H1 (cell line): Measurements from ENCODE around the gene TAAR1. TPM values are rescaled to one million over a fixed set of nuclear protein-coding genes. Genes with fewer than 3 reads are reported as not detected.

Source experiments
- CTCF ChIA-PET: fragments of 300-600 bp; sonication (Branson Sonifier 250); formaldehyde crosslinking; loops from one replicate; lab custom pipeline; 2021; ENCODE audit not compliant: partially characterized antibody; lab: Charles Lee
- POLR2A ChIA-PET: fragments of 300-600 bp; sonication (Branson Sonifier 250); formaldehyde crosslinking; loops from one replicate; lab custom pipeline; 2021; ENCODE audit warnings: inconsistent platforms; ENCODE audit not compliant: partially characterized antibody; lab: Charles Lee
- DNase-seq, 2 experiments: peaks; one replicate each; pipeline versions ENCODE4 v3.0.0 to v3.0.0-alpha.2; 2010 to 2022; ENCODE audit warnings: low spot score in 2 of 2, low read depth in 1 of 2, mixed read lengths in 1 of 2
- FAIRE-seq: peaks from 2 replicates; lab custom pipeline; 2011; peaks lifted over from hg19 to GRCh38; lab: Jason Lieb, UNC
- H2AFZ ChIP-seq: 2 replicates; pipeline ENCODE4 v1.8.1; 2012; ENCODE audit warnings: low read length, inconsistent platforms
- H2AK5ac ChIP-seq: 2 replicates; pipeline ENCODE4 v1.6.1; 2013; ENCODE audit warnings: low read depth, low read length
- H2BK120ac ChIP-seq: replicated peaks from 2 replicates; pipeline ENCODE3; 2013; ENCODE audit warnings: low read depth, low read length, inconsistent platforms
- H2BK12ac ChIP-seq: 2 replicates; pipeline ENCODE4 v1.6.1; 2013; ENCODE audit warnings: low read depth, low read length
- H2BK15ac ChIP-seq: 2 replicates; pipeline ENCODE4 v1.6.1; 2013; ENCODE audit warnings: low read length
- H2BK20ac ChIP-seq: 2 replicates; pipeline ENCODE4 v1.6.1; 2013; ENCODE audit warnings: low read length
- H2BK5ac ChIP-seq: 2 replicates; pipeline ENCODE4 v1.6.1; 2013; ENCODE audit warnings: low read depth, low read length
- H3K14ac ChIP-seq: 2 replicates; pipeline ENCODE4 v1.6.1; 2013; ENCODE audit warnings: inconsistent platforms; ENCODE audit not compliant: insufficient read length
- H3K18ac ChIP-seq: 2 replicates; pipeline ENCODE4 v1.6.1; 2013; ENCODE audit warnings: low read length; ENCODE audit errors: extremely low read depth
- H3K23ac ChIP-seq: 2 replicates; pipeline ENCODE4 v1.6.1; 2013; ENCODE audit warnings: inconsistent platforms; ENCODE audit not compliant: insufficient read length
- H3K23me2 ChIP-seq: 2 replicates; pipeline ENCODE4 v1.6.1; 2013; ENCODE audit warnings: low read depth, low read length
- H3K27ac ChIP-seq: 2 replicates; pipeline ENCODE4 v1.6.1; 2011; ENCODE audit warnings: low read depth, low read length, inconsistent platforms
- H3K27me3 ChIP-seq, 4 experiments: replicated peaks in 1 of 4; 1 replicate in 1 of 4; 2 replicates in 3 of 4; pipeline versions ENCODE4 v1.6.1 to v1.8.1; 2011 to 2013; ENCODE audit warnings: low read length in 3 of 4, mild to moderate bottlenecking in 3 of 4, inconsistent platforms in 2 of 4, mixed read lengths in 2 of 4, moderate library complexity in 1 of 4; ENCODE audit not compliant: control insufficient read depth in 3 of 4, insufficient read depth in 3 of 4; ENCODE audit errors: extremely low read depth in 1 of 4
- H3K36me3 ChIP-seq, 4 experiments: 2 replicates each; pipeline versions ENCODE4 v1.6.1 to v1.8.1; 2011 to 2013; ENCODE audit warnings: mild to moderate bottlenecking in 4 of 4, low read length in 3 of 4, moderate library complexity in 2 of 4, control low read depth in 1 of 4, inconsistent platforms in 1 of 4; ENCODE audit not compliant: insufficient read depth in 4 of 4, control insufficient read depth in 2 of 4
- H3K4ac ChIP-seq: replicated peaks from 2 replicates; pipeline ENCODE3; 2013; ENCODE audit warnings: low read length, low read depth, mixed read lengths, inconsistent platforms; ENCODE audit not compliant: insufficient read length
- H3K4me1 ChIP-seq, 4 experiments: replicated peaks in 1 of 4; 1 replicate in 1 of 4; 2 replicates in 3 of 4; pipeline versions ENCODE4 v1.6.1 to v1.8.1; 2011 to 2013; ENCODE audit warnings: low read length in 3 of 4, inconsistent platforms in 2 of 4, mixed read lengths in 1 of 4; ENCODE audit not compliant: insufficient read depth in 4 of 4, control insufficient read depth in 3 of 4
- H3K4me2 ChIP-seq, 2 experiments: 2 replicates each; pipeline versions ENCODE4 v1.6.1 to v1.8.1; 2011 to 2013; ENCODE audit warnings: low read depth in 2 of 2, low read length in 2 of 2, control low read depth in 1 of 2, inconsistent platforms in 1 of 2, mild to moderate bottlenecking in 1 of 2; ENCODE audit not compliant: insufficient read depth in 1 of 2
- H3K4me3 ChIP-seq, 4 experiments: fragments of 200-600, 300-600 bp in 1 of 4; sonication (generic), shearing (Covaris generic), sonication (Bioruptor Twin) in 1 of 4; 2 replicates each; pipeline versions ENCODE4 v1.5.1 to v1.8.1; 2011 to 2016; ENCODE audit warnings: low read length in 4 of 4, low read depth in 3 of 4, control low read depth in 2 of 4, inconsistent platforms in 2 of 4, mild to moderate bottlenecking in 2 of 4, mixed read lengths in 1 of 4, moderate library complexity in 1 of 4; ENCODE audit not compliant: insufficient read depth in 2 of 4; ENCODE audit errors: extremely low read depth in 1 of 4
- H3K56ac ChIP-seq: replicated peaks from 2 replicates; pipeline ENCODE3; 2013; ENCODE audit warnings: low read depth, mild to moderate bottlenecking, mixed read lengths, low read length, inconsistent platforms; ENCODE audit not compliant: insufficient read length
- H3K79me1 ChIP-seq: 2 replicates; pipeline ENCODE4 v1.6.1; 2013; ENCODE audit warnings: low read depth, low read length, control low read depth
- H3K79me2 ChIP-seq, 2 experiments: 2 replicates each; pipeline versions ENCODE4 v1.6.1 to v1.8.1; 2012 to 2013; ENCODE audit warnings: low read length in 2 of 2, mild to moderate bottlenecking in 2 of 2, inconsistent platforms in 1 of 2; ENCODE audit not compliant: insufficient read depth in 2 of 2, control insufficient read depth in 1 of 2
- H3K9ac ChIP-seq, 4 experiments: replicated peaks in 1 of 4; 1 replicate in 1 of 4; 2 replicates in 3 of 4; pipeline versions ENCODE4 v1.6.1 to v1.8.1; 2011 to 2013; ENCODE audit warnings: low read depth in 3 of 4, low read length in 3 of 4, control low read depth in 2 of 4, mild to moderate bottlenecking in 2 of 4, moderate library complexity in 2 of 4, inconsistent platforms in 1 of 4; ENCODE audit errors: extremely low read depth in 1 of 4
- H3K9me3 ChIP-seq, 2 experiments: 2 replicates each; pipeline versions ENCODE4 v1.6.1 to v1.8.1; 2012 to 2013; ENCODE audit warnings: mild to moderate bottlenecking in 2 of 2, moderate library complexity in 2 of 2, control low read depth in 1 of 2, inconsistent platforms in 1 of 2, low read depth in 1 of 2, low read length in 1 of 2, mixed read lengths in 1 of 2; ENCODE audit not compliant: insufficient read depth in 2 of 2
- H4K20me1 ChIP-seq, 2 experiments: replicated peaks in 1 of 2; 2 replicates each; pipeline versions ENCODE3 to v1.8.1; 2011 to 2013; ENCODE audit warnings: inconsistent platforms in 2 of 2, low read length in 2 of 2, mild to moderate bottlenecking in 1 of 2; ENCODE audit not compliant: insufficient read depth in 2 of 2, control insufficient read depth in 1 of 2
- H4K5ac ChIP-seq: 2 replicates; pipeline ENCODE4 v1.6.1; 2013; ENCODE audit warnings: low read length, low read depth, mixed read lengths, inconsistent platforms; ENCODE audit not compliant: insufficient read length
- H4K8ac ChIP-seq: 2 replicates; pipeline ENCODE4 v1.8.0; 2013; ENCODE audit warnings: mild to moderate bottlenecking, moderate library complexity, low read length, inconsistent platforms; ENCODE audit not compliant: insufficient read depth; ENCODE audit errors: extremely low read depth
- H4K91ac ChIP-seq: replicated peaks from 2 replicates; pipeline ENCODE3; 2013; ENCODE audit warnings: low read length, mixed read lengths, inconsistent platforms; ENCODE audit not compliant: insufficient read length
- EGR1 ChIP-seq: IDR thresholded peaks from 2 replicates; pipeline ENCODE4 v1.6.1; 2011; ENCODE audit warnings: low read depth, low read length, borderline replicate concordance
- GTF2F1 ChIP-seq: IDR thresholded peaks from 2 replicates; pipeline ENCODE4 v1.6.1; 2012; ENCODE audit warnings: low read depth, low read length, improper control_type of control experiment, borderline replicate concordance
- POLR2AphosphoS5 ChIP-seq: IDR thresholded peaks from 2 replicates; pipeline ENCODE4 v1.6.1; 2011; ENCODE audit warnings: low read depth, low read length
- RAD21 ChIP-seq, 2 experiments: IDR thresholded peaks in 1 of 2; conservative IDR thresholded peaks in 1 of 2; 2 replicates each; pipeline ENCODE4 v1.6.1; 2011; ENCODE audit warnings: low read depth in 2 of 2, low read length in 2 of 2, improper control_type of control experiment in 1 of 2, inconsistent platforms in 1 of 2, mild to moderate bottlenecking in 1 of 2, moderate library complexity in 1 of 2
- SIRT6 ChIP-seq: IDR thresholded peaks from one replicate; pipeline ENCODE4 v1.7.1; 2012; ENCODE audit warnings: low read length, inconsistent platforms
- SP2 ChIP-seq: IDR thresholded peaks from 2 replicates; pipeline ENCODE4 v1.6.1; 2012; ENCODE audit warnings: mild to moderate bottlenecking, low read length, inconsistent platforms
- TCF12 ChIP-seq: IDR thresholded peaks from 2 replicates; pipeline ENCODE4 v1.6.1; 2011; ENCODE audit warnings: low read depth, mild to moderate bottlenecking, low read length
- WGBS, 2 experiments: shearing (Covaris generic) in 1 of 2; methylation state at CpG; one replicate each; pipeline versions ENCODE4 v1.1.6 to v1.1.7; 2013 to 2015; ENCODE audit warnings: low lambda C conversion rate in 2 of 2, mixed read lengths in 2 of 2, inconsistent platforms in 1 of 2, low coverage in 1 of 2, missing lambda C conversion rate in 1 of 2; ENCODE audit not compliant: insufficient replicate concordance in 2 of 2, insufficient coverage in 1 of 2, insufficient read length in 1 of 2; ENCODE audit errors: extremely low coverage in 1 of 2, missing lambda C conversion rate in 1 of 2; 5-methylcytosine and 5-hydroxymethylcytosine counted together
- polyA plus RNA-seq, 7 experiments: library from polyadenylated mRNA; depleted of rRNA in 3 of 7; stranded (reverse) in 5 of 7; unstranded in 2 of 7; fragments of >200 nt in 5 of 7; fragments of 200-250 nt in 2 of 7; gene quantifications; 1 replicate in 5 of 7; 2 replicates in 1 of 7; 4 replicates in 1 of 7; pipeline versions ENCODE4 v1.2.1 to v1.2.3, GENCODE V29; 2011 to 2013; ENCODE audit warnings: missing spikeins in 2 of 7, mixed read lengths in 2 of 7
- total RNA-seq: library from RNA; stranded (reverse); fragmentation: NEBNext Ultra II Directional; extraction: Animal tissue kit (Norgen Biotek cat#: 25700); gene quantifications from 2 replicates; pipeline ENCODE4 v1.2.1, GENCODE V29; 2021

TAAR1 gene
- total and polyA plus RNA-seq, 2 of the 8 experiments (the other 6 are each of a cell fraction or from before 2014, with no cell fraction given), result not detected

DNA sequence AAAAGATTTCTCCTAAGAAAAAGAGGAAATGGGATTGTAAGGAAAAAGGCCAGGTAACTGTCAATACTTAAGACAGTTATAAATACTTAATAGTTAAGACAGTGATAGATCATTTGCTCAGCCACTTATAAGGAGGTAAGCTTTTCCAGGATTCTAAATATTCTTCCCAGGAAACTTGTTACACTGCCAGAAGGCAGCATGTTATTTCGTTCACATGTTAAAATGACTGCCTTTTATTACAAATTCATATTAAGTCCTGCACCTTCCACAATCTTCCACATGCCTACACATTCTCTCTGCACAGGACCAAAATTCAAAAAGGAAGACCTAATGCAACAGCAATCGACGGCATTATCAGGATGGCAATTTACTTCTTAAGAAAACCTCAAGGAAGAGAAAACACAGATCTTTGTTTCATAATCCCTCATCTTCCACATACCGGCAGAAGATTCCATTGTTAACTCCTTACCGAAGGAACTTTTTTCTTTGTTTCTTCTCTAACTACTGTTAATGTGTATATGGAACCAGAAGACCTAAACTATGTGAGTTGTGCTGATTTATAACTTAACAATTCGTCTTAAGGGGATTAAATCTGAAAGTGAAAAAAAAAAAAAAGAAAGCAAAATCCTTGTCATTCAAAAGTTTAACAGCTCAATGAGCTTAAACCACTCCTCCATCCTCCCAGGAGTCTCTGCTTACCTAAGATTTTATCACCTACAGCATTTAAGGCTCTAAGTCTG, 35.7 kb downstream of the TAAR1 start:
- H3K79me2 ChIP-seq, result no peaks in the 10 kb centered on the region
- H3K9me3 ChIP-seq, result no peaks in the 10 kb centered on the region
- FAIRE-seq (no peak), DNase-seq (no peak)
- peak overlapping the region; percentile 10; the same call in 1 of the 2 replicates for H2AFZ ChIP-seq
- no peak overlapping the region for H3K4ac ChIP-seq
- H4K20me1 ChIP-seq, result no peaks in the 10 kb centered on the region
- no peak overlapping the region for H2BK12ac ChIP-seq
- no peaks in the 10 kb centered on the region for H3K27me3 ChIP-seq
- no peak overlapping the region for H3K4me2 ChIP-seq
- no peak overlapping the region for H3K18ac ChIP-seq
- no peaks in the 10 kb centered on the region for H3K4me1 ChIP-seq
- no peak overlapping the region for H2BK5ac ChIP-seq
- H3K23ac ChIP-seq, result no peak overlapping the region
- no peak overlapping the region for H3K27ac ChIP-seq
- no peak overlapping the region for H3K9ac ChIP-seq
- H3K36me3 ChIP-seq, result no peaks in the 10 kb centered on the region
- no peak overlapping the region for H2BK15ac ChIP-seq
- WGBS, 2 experiments, result 82% methylated on average over 6 of the region's 6 CpGs; no CpG with 5 or more reads in 1 of the 2 experiments
- no peak overlapping the region for H4K5ac ChIP-seq
- H3K4me3 ChIP-seq, result no peak overlapping the region
- H2AK5ac ChIP-seq, result no peak overlapping the region
- ChIA-PET CTCF (no interaction called here), POLR2A (no interaction called here)
- H4K8ac ChIP-seq, result no peak overlapping the region
- H4K91ac ChIP-seq, result no peak overlapping the region
- H3K79me1 ChIP-seq, result no peaks in the 10 kb centered on the region
- no peak overlapping the region for H3K56ac ChIP-seq
- TF ChIP-seq POLR2AphosphoS5, result no peak
- TF ChIP-seq GTF2F1, result no peak
- TF ChIP-seq EGR1, result no peak
- no peak for TF ChIP-seq SIRT6
- 0 out of 2 replicates have a peak, but pooled peaks have one; percentile 4 for TF ChIP-seq SP2
- no peak for TF ChIP-seq TCF12
- no peak for TF ChIP-seq RAD21 (IDR thresholded peaks at IDR 0.05 in 1 of 2, conservative IDR thresholded peaks at IDR 0.05 in 1 of 2; ENCODE audit: low read depth in 2 of 2, low read length in 2 of 2)
- no peak overlapping the region for H3K14ac ChIP-seq
- H2BK120ac ChIP-seq, result no peak overlapping the region
- no peak overlapping the region for H2BK20ac ChIP-seq
- H3K23me2 ChIP-seq, result no peaks in the 10 kb centered on the region
